GM21367 (cell line): ENCODE measurements around the gene TMEM72.
A peak's percentile ranks its signal among the peaks of the same experiment; 100 is the strongest.

Experiments used
- ATAC-seq: cut with Tn5 transposase; IDR thresholded peaks from one replicate; pipeline ENCODE4 v1.9.1; 2021; ENCODE audit not compliant: unreplicated experiment

TMEM72 gene

GRCh38 chr10:44965651-44966097, 54.5 kb downstream of the TMEM72 start:
- ATAC-seq = no peak

GRCh38 chr10:44966129-44966815, 55.1 kb downstream of the TMEM72 start:
- no peak for ATAC-seq

GRCh38 chr10:44966816-44967509, 55.8 kb downstream of the TMEM72 start:
- no peak for ATAC-seq

- ATAC-seq = no peak
Observed at GRCh38 chr10:44967616-44968015, 56.5 kb downstream of the TMEM72 start.

- ATAC-seq = no peak
Observed at GRCh38 chr10:44968091-44968490, 57.0 kb downstream of the TMEM72 start.

- no peak for ATAC-seq
Observed at GRCh38 chr10:44968500-44969400, 57.6 kb downstream of the TMEM72 start.

GRCh38 chr10:44969854-44970253, 58.7 kb downstream of the TMEM72 start:
- no peak for ATAC-seq

GRCh38 chr10:44970812-44971395, 59.8 kb downstream of the TMEM72 start:
- no peak for ATAC-seq

GRCh38 chr10:44971434-44971833, 60.3 kb downstream of the TMEM72 start:
- no peak for ATAC-seq

GRCh38 chr10:44971935-44972757, 61.0 kb downstream of the TMEM72 start:
- ATAC-seq = no peak

GRCh38 chr10:44972874-44973306, 61.8 kb downstream of the TMEM72 start:
- ATAC-seq = no peak

GRCh38 chr10:44973323-44974081, 62.4 kb downstream of the TMEM72 start:
- ATAC-seq = no peak

- ATAC-seq = no peak
Observed at GRCh38 chr10:44974082-44974627, 63.0 kb downstream of the TMEM72 start.

- ATAC-seq = peak; percentile 69
Observed at GRCh38 chr10:44974628-44975430, 63.7 kb downstream of the TMEM72 start.

- no peak for ATAC-seq
Observed at GRCh38 chr10:44975431-44976331, 64.5 kb downstream of the TMEM72 start.

GRCh38 chr10:44976352-44977198, 65.4 kb downstream of the TMEM72 start:
- ATAC-seq = no peak
